ENCODE data around the gene CSNK1G1.
"Not testable (repeated sequence)": the region's sequence is repeated elsewhere in the genome, so short reads cannot be mapped to it uniquely, and the experiment has no call there.

The CSNK1G1 gene

GRCh38 chr15:64235552-64235951, 120.4 kb downstream of the CSNK1G1 start:
- DNase-seq: no peak

GRCh38 chr15:64233299-64233698, 122.7 kb downstream of the CSNK1G1 start:
- DNase-seq: no peak

- no peak for DNase-seq
Measured at GRCh38 chr15:64232400-64232799, 123.6 kb downstream of the CSNK1G1 start.

DNA sequence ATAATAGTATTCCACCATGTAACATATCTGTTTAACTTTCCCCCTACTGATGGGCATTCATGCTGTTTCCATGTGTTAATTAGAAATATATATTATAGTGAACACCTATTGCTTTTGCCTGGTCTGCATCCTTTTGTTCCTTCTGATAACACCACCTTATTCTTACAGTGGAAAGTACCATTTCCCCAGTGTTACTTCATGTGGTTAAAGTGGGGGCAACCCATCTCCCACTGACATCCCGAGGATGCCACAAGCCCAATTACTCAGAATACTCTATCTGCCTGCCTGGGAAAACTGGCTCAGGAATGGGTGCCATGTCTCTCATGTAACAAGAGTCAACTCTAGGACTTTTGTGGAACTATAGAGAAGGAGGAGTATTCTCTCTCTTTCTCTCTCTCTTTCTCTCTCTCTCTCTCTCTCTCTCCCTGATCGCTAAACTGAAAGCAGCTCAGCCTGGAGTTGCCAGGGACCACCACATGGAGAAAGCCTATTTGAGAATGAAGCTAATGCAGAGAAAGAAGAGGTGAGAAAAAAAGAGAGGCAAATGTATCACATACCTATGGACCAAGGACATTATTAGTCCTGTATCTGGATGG, 126.7 kb downstream of the CSNK1G1 start:
- no peak for DNase-seq

GRCh38 chr15:64225804-64226203, 130.2 kb downstream of the CSNK1G1 start:
- DNase-seq: no peak

GRCh38 chr15:64224511-64224910, 131.5 kb downstream of the CSNK1G1 start:
- no peak for DNase-seq

GRCh38 chr15:64223882-64224281, 132.1 kb downstream of the CSNK1G1 start:
- DNase-seq: no peak

GRCh38 chr15:64222573-64223366, 133.2 kb downstream of the CSNK1G1 start:
- no peak for DNase-seq

DNA sequence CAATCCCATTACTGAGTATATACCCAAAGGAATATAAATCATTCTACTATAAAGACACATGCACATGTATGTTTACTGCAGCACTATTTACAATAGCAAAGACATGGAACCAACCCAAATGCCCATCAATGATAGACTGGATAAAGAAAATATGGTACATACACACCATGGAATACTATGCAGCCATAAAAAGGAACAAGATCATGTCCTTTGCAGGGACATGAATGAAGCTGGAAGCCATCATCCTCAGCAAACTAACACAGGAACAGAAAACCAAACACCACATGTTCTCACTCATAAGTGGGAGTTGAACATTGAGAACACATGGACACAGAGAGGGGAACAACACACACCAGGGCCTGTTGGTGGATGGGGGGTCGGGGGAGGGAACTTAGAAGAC, 134.1 kb downstream of the CSNK1G1 start:
- not testable (repeated sequence) for DNase-seq

DNA sequence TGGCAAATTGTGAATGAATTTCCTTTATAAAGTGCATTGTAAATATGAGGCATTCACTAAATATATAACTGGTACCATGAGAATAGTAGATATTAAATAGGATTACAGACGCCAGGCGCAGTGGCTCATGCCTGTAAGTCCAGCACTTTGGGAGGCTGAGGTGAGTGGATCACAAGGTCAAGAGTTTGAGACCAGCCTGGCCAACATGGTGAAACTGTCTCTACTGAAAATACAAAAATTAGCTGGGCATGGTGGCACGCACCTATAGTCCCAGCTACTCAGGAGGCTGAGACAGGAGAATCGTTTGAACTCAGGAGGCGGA, 138.6 kb downstream of the CSNK1G1 start:
- DNase-seq: not testable (repeated sequence)

DNA sequence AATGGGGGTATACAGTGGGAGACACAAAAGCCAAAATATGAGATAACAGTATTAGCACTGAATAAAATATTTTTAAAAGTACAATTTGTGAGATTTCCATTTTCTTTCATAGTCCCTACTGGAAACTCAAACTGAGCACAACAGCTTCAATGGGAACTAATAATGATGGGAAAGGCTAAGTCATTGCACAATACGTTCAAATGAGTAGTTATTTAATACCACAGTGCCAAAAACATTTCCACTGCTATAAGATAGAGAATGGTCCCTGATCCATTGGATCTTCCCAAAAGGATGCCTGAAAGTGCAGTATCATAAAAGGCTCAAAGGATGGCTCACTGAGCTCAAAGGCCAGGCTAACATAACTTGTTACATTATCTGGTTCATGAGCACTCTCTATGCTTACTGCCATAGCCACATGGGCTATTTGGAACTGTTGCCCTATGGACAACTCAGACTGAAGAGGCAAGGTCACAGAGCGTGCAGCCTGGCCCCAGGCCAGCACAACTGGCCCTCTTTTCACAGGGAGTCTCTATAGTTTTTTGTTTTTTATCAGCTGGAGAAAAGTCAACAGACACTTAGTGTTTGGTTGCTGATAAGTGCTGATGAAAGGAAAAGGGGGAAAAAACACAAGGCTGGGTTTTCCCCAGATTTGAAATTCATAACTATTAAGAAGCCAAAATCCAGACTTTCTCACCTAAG, 139.1 kb downstream of the CSNK1G1 start:
- DNase-seq: no peak

GRCh38 chr15:64216196-64216595, 139.8 kb downstream of the CSNK1G1 start:
- DNase-seq: no peak

GRCh38 chr15:64213646-64214045, 142.3 kb downstream of the CSNK1G1 start:
- DNase-seq: no peak

- DNase-seq: no peak
Measured at GRCh38 chr15:64211696-64212095, 144.3 kb downstream of the CSNK1G1 start.

DNA sequence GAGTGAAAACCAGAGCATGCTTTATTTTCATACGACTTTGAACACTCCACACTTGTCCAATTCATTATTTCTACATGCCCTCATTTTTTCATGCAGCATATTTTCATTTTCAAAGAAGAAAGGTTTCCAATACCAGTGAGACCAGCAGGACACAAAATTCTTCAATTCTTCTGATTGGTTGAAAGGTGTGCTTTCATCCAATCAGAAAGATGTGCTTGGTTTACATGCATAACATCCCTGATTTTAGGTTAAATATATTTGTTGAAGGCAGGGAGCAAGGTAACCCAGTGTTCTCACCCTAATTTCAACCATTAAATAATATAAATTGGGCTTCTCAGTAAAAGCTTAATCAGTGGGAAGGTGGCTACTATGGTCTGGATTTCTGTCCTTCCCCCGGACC, 145.6 kb downstream of the CSNK1G1 start:
- no peak for DNase-seq

DNA sequence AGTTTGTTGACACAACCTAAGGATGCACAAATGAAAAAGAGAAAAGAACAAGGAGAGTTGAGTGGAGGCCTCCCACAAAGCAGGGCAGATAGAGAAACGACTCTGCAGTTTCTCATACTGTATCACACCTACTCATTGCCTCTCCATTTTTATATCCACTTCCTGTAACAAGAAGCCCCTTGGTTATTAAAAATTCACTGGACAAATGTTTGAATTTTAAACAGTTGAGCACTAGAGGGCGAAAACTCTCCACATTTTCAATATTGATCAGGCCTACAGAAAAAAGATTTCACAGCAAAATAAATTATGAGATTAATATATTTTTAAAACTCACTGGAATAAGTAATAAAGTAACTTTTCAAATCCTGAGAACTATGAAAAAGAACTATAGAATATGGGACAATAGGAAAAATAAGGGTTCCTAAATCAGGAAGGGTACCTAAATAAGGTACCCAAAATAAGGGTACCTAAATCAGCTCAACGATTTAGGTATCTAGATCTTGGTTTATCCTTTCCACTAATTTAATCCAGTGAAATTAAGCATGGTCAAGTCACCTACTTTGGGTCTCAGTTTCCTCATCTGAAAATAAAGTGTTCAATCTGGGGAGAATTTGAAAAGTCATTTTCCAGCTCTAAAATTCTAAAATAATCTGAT, 146.2 kb downstream of the CSNK1G1 start:
- DNase-seq: no peak

- DNase-seq: no peak
Measured at GRCh38 chr15:64205202-64205601, 150.8 kb downstream of the CSNK1G1 start.

DNA sequence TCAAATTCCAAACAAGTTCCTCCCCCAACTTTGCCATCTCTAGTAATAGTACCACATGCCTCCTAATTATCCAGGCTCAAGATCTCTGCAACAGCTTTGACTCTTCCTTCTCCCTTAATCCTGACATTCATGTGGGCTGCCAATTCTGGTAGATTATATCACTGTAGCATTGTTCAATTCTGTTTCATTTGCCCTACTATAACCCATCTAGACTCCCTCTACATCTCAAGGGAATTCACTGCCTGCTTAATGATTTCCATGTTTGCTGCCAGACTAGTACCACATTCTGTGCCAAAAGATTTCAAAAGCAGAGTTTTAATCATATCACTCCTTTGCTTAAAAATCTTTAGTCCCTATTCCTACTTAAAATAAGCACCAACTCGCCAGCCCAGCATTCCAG, 158.5 kb downstream of the CSNK1G1 start:
- no peak for DNase-seq

GRCh38 chr15:64193971-64194370, 162.0 kb downstream of the CSNK1G1 start:
- no peak for DNase-seq

DNA sequence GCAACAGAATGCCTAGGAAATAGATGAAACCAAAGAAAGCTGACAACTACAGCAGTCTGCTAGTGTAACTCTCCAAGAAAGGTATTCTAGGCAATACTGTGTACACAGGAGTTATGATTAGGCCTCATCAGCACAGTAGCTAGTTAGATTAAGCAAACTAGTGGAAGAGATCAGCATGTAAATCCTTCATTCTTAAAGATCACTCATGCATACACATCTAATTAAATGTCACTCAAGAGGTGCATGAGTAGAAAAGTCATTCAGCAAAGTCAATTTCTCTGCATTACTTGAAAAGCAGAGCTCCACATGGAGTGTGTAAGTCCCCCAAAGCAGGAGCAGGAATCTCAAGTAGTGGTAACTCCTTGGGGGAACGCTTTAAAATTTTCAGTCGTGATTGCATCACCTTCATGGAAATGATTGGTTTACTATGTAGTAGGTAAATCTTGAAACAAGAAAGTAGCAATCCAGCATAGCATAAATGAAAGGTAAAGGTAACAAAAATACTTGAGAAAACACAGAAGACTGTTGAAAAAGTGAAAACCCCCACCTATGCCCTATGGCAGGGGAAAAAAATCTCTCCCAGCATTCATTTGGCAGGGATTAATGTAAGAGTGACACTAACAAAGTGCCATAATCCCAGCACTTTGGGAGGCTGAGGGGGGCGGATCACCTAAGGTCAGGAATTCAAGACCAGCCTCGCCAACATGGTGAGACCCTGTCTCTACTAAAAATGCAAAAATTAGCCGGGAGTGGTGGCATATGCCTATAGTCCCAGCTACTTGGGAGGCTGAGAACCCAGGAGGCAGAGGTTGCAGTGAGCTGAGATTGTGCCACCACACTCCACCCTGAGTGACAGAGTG, 163.8 kb downstream of the CSNK1G1 start:
- DNase-seq: no peak

DNA sequence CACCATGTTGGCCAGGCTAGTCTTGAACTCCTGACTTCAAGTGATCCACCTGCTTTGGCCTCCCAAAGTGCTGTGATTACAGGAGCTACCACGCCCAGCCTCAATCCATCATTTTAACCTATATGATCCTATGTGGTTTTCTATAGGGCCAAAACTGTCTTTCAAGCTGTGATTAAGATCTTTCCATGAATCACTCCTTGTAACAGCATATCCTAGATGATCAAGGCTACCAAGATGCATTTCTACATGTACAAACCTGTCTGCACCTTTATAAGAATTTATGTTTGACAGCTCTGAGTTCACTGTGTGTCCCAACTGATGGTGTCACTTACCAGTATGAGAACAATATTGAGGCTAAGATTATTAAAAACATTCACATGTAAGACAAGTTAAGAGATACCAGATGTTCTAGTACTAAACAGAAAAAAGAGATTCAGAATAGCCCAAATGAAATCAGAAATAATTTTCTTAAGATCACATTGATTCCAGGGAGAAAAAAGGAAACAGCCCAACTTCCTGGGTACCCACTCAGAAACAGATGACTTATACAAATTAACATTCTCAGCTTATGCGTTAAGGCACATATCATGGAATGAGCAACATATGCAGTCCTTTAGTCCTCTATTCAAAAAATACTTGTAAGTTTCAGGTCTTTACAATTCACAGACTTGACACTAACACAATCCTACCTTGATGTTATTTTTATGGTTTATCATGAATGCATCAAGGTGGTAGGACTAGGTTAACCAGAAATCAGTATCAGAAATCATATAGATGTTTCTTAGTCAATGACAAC, 168.4 kb downstream of the CSNK1G1 start:
- DNase-seq: no peak

Data from SIG-M5 (cell line).